Panc1 (cell line): ENCODE data around the gene MAST4. TPM values are rescaled to one million over a fixed set of nuclear protein-coding genes. Genes with fewer than 3 reads are reported as not detected.

ENCODE experiments used
- ATAC-seq: fragments of 200-7000 bp; cut with Tn5 transposase; 2 replicates; pipeline ENCODE4 v1.9.1; 2020; ENCODE audit warnings: mild to moderate bottlenecking, moderate library complexity
- BruUV-seq: library from RNA; stranded (reverse); fragments of 400-500 nt; replicated peaks from 2 replicates; lab custom pipeline; 2021; lab: Mats Ljungman, UMichigan
- CTCF ChIA-PET: fragments of 300-600 bp; sonication (Branson Sonifier 250); formaldehyde crosslinking; loops from one replicate; lab custom pipeline; 2022; ENCODE audit warnings: antibody characterized with exemption; lab: Charles Lee
- POLR2A ChIA-PET: fragments of 300-600 bp; sonication (Branson Sonifier 250); formaldehyde crosslinking; loops from one replicate; lab custom pipeline; 2022; ENCODE audit warnings: antibody characterized with exemption; lab: Charles Lee
- DNase-seq: peaks from one replicate; pipeline ENCODE4 v3.0.0-alpha.2; 2010; ENCODE audit warnings: low read depth, low spot score
- H3K27ac ChIP-seq: 2 replicates; pipeline ENCODE4 v1.5.1; 2011; ENCODE audit warnings: mild to moderate bottlenecking, low read length, inconsistent platforms
- H3K27me3 ChIP-seq: fragments of 200-500 bp; sonication (Bioruptor generic); 2 replicates; pipeline ENCODE4 v1.6.0; 2014; ENCODE audit warnings: low read length, inconsistent platforms; ENCODE audit not compliant: control insufficient read depth, insufficient read depth
- H3K36me3 ChIP-seq: fragments of 200-500 bp; sonication (Bioruptor generic); 2 replicates; pipeline ENCODE4 v1.5.1; 2014; ENCODE audit warnings: inconsistent platforms, mild to moderate bottlenecking, low read length, moderate library complexity; ENCODE audit not compliant: control insufficient read depth, insufficient read depth
- H3K4me1 ChIP-seq: 2 replicates; pipeline ENCODE4 v1.5.1; 2011; ENCODE audit warnings: inconsistent platforms, mild to moderate bottlenecking, low read length, moderate library complexity; ENCODE audit not compliant: control insufficient read depth, insufficient read depth
- H3K4me3 ChIP-seq, 2 experiments: 2 replicates each; pipeline ENCODE4 v1.5.1; 2011 to 2012; ENCODE audit warnings: low read depth in 2 of 2, low read length in 2 of 2, mild to moderate bottlenecking in 2 of 2, inconsistent platforms in 1 of 2, moderate library complexity in 1 of 2
- H3K9me3 ChIP-seq: fragments of 200-500 bp; sonication (Bioruptor generic); 2 replicates; pipeline ENCODE4 v1.5.1; 2014; ENCODE audit warnings: low read depth, mild to moderate bottlenecking, inconsistent platforms, low read length, moderate library complexity; ENCODE audit not compliant: control insufficient read depth, insufficient read depth
- POLR2AphosphoS5 ChIP-seq: IDR thresholded peaks from 2 replicates; pipeline ENCODE4 v1.6.1; 2012; ENCODE audit warnings: mild to moderate bottlenecking, low read depth, low read length, moderate library complexity
- REST ChIP-seq, 2 experiments: IDR thresholded peaks; 2 replicates each; pipeline ENCODE4 v1.6.1; 2011 to 2012; ENCODE audit warnings: low read depth in 2 of 2, control low read depth in 1 of 2, low read length in 1 of 2, mild to moderate bottlenecking in 1 of 2, moderate library complexity in 1 of 2; ENCODE audit not compliant: insufficient read depth in 1 of 2
- SIN3A ChIP-seq: IDR thresholded peaks from 2 replicates; pipeline ENCODE4 v1.6.1; 2012; ENCODE audit warnings: low read depth, mild to moderate bottlenecking, low read length, moderate library complexity, borderline replicate concordance; ENCODE audit not compliant: insufficient read depth
- TCF7L2 ChIP-seq: IDR thresholded peaks from 2 replicates; pipeline ENCODE4 v1.6.1; 2011; ENCODE audit warnings: mild to moderate bottlenecking, low read depth, low read length, inconsistent platforms
- in situ Hi-C: cut with HindIII; loops from 2 replicates; pipeline ENCODE4 v1.10.0; 2016; ENCODE audit warnings: low sequenced_read_pairs, low pct_unique_long_range_greater_than_20kb
- intact Hi-C: fragments of 100-400 bp; cut with micrococcal nuclease; formaldehyde crosslinking; loops from one replicate; pipeline ENCODE4 v1.10.0; 2022; ENCODE audit not compliant: unreplicated experiment
- total RNA-seq: library from RNA; stranded (reverse); gene quantifications from one replicate; pipeline ENCODE4 v1.2.1, GENCODE V29; 2021; ENCODE audit not compliant: unreplicated experiment
- TF ChIP-seq, protein P1 (sequence below): fragments of 450-650 bp; IDR thresholded peaks from 2 replicates; pipeline ENCODE4 v1.5.1; 2017; ENCODE audit warnings: mild to moderate bottlenecking

The MAST4 gene
- total RNA-seq, 1 experiment from 2014 or later = 1.8 TPM

DNA sequence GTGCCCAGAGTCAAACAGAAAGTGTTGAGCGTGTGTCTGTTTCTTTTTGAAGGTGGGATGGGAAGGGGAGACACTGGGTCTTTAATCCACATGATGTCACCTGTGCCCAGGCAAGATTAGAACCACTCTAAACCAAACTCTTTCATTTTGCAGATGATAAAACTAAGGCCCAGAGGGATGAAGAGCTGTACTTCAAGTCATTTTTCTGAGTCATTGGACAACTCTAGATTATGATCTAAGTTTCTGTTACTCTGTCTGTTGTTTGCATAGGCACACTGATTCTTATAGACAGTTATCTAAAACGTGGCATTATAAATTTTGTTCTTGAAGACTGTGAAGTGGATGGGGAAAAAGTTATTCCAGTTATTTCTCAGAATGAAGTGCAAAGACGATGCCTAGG is 48.8 kb downstream of the MAST4 start:
- TF ChIP-seq, protein P1, sequence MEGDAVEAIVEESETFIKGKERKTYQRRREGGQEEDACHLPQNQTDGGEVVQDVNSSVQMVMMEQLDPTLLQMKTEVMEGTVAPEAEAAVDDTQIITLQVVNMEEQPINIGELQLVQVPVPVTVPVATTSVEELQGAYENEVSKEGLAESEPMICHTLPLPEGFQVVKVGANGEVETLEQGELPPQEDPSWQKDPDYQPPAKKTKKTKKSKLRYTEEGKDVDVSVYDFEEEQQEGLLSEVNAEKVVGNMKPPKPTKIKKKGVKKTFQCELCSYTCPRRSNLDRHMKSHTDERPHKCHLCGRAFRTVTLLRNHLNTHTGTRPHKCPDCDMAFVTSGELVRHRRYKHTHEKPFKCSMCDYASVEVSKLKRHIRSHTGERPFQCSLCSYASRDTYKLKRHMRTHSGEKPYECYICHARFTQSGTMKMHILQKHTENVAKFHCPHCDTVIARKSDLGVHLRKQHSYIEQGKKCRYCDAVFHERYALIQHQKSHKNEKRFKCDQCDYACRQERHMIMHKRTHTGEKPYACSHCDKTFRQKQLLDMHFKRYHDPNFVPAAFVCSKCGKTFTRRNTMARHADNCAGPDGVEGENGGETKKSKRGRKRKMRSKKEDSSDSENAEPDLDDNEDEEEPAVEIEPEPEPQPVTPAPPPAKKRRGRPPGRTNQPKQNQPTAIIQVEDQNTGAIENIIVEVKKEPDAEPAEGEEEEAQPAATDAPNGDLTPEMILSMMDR = no peak
- TF ChIP-seq POLR2AphosphoS5 (no peak), TCF7L2 (no peak), SIN3A (no peak), REST (IDR thresholded peaks at IDR 0.05; ENCODE audit: insufficient read depth in 1 of 2, low read depth in 2 of 2, low read length in 1 of 2) (no peak)

GRCh38 chr5:66646570-66646969 is 50.4 kb downstream of the MAST4 start:
- intact Hi-C loops = no loop called here
- POLR2A ChIA-PET = no interaction called here
- in situ Hi-C loops = no loop called here
- BruUV-seq = no TSS peak
- Histone ChIP-seq H3K36me3 (no peaks in the 10 kb centered on the region), H3K27me3 (peaks cover 4% of the 10 kb centered on the region; the same call in 1 of the 2 replicates), H3K4me1 (no peaks in the 10 kb centered on the region), H3K4me3 (no peak overlapping the region), H3K27ac (no peak overlapping the region), H3K9me3 (no peaks in the 10 kb centered on the region)
- no peak for DNase-seq
- TF ChIP-seq POLR2AphosphoS5 = no peak
- no peak for TF ChIP-seq SIN3A
- TF ChIP-seq, protein P1 = no peak
- no peak for TF ChIP-seq REST (IDR thresholded peaks at IDR 0.05; ENCODE audit: insufficient read depth in 1 of 2, low read depth in 2 of 2, low read length in 1 of 2)
- TF ChIP-seq TCF7L2 = no peak
- CTCF ChIA-PET = interaction anchor here (0.5 kb wide), 1 partner anchor 474 kb away, joined by 14 read pairs; no protein-coding TSS in a partner anchor
- no peak for ATAC-seq

More for the DNA sequence above, 48.8 kb downstream of the MAST4 start:
- no peak overlapping the region for H3K4me3 ChIP-seq
- H3K9me3 ChIP-seq = no peaks in the 10 kb centered on the region
- no peak for DNase-seq
- no peak overlapping the region for H3K27ac ChIP-seq
- CTCF ChIA-PET = no interaction called here
- in situ Hi-C loops (no loop called here), intact Hi-C loops (no loop called here)
- BruUV-seq = no TSS peak
- no peak for ATAC-seq
- no peaks in the 10 kb centered on the region for H3K36me3 ChIP-seq
- POLR2A ChIA-PET = no interaction called here
- peaks cover 4% of the 10 kb centered on the region; the same call in 1 of the 2 replicates for H3K27me3 ChIP-seq
- no peaks in the 10 kb centered on the region for H3K4me1 ChIP-seq
